ENCODE measurements around the gene KANK3.
"Not testable (repeated sequence)": the region's sequence is repeated elsewhere in the genome, so short reads cannot be mapped to it uniquely, and the experiment has no call there.

GRCh38 chr19:8385566-8385965 lies 42.5 kb upstream of the KANK3 start:
- not testable (repeated sequence) for TF ChIP-seq CTCF (IDR thresholded peaks at IDR 0.05; ENCODE audit: poor library complexity, severe bottlenecking); SMC3 (conservative IDR thresholded peaks at IDR 0.05; ENCODE audit: poor library complexity); REST (IDR thresholded peaks at IDR 0.05; ENCODE audit: borderline replicate concordance); RAD21 (conservative IDR thresholded peaks at IDR 0.05); EZH2 (IDR thresholded peaks at IDR 0.05; ENCODE audit: borderline replicate concordance, insufficient read depth, low read length, poor library complexity, severe bottlenecking); POLR2AphosphoS5 (IDR thresholded peaks at IDR 0.05); EP300 (conservative IDR thresholded peaks at IDR 0.05; ENCODE audit: poor library complexity, severe bottlenecking); MXI1 (conservative IDR thresholded peaks at IDR 0.05; ENCODE audit: poor library complexity, severe bottlenecking)

Data from neural cell (in vitro differentiated cells).